Epithelial cell of esophagus (primary cell): ENCODE results near the gene CNIH1.

Experiments used
- DNase-seq: peaks from one replicate; pipeline ENCODE4 v3.0.0; 2010; ENCODE audit warnings: low read depth
- H3K4me3 ChIP-seq: 2 replicates; pipeline ENCODE4 v1.5.1; 2011; ENCODE audit warnings: mild to moderate bottlenecking, low read length, control low read depth
- CTCF ChIP-seq: IDR thresholded peaks from 2 replicates; pipeline ENCODE4 v1.5.1; 2011; ENCODE audit warnings: low read depth, mild to moderate bottlenecking, low read length, control low read depth, inconsistent platforms; ENCODE audit not compliant: insufficient read depth; ENCODE audit errors: missing control alignments

CNIH1 gene

GRCh38 chr14:54427871-54428270 is 13.3 kb downstream of the CNIH1 start:
- no peak for TF ChIP-seq CTCF
- DNase-seq, result no peak

GRCh38 chr14:54425537-54426274 is 15.5 kb downstream of the CNIH1 start:
- no peak for TF ChIP-seq CTCF
- DNase-seq, result no peak

More at GRCh38 chr14:54427871-54428270, 13.3 kb downstream of the CNIH1 start:
- no peak overlapping the region for H3K4me3 ChIP-seq

GRCh38 chr14:54425068-54425467 is 16.1 kb downstream of the CNIH1 start:
- no peak overlapping the region for H3K4me3 ChIP-seq
- TF ChIP-seq CTCF, result no peak
- DNase-seq, result no peak

More at GRCh38 chr14:54425537-54426274, 15.5 kb downstream of the CNIH1 start:
- no peak overlapping the region for H3K4me3 ChIP-seq

- DNase-seq, result no peak
- TF ChIP-seq CTCF, result no peak
- no peak overlapping the region for H3K4me3 ChIP-seq
Measured at GRCh38 chr14:54424479-54424901, 16.7 kb downstream of the CNIH1 start.

GRCh38 chr14:54423991-54424390 is 17.2 kb downstream of the CNIH1 start:
- no peak for TF ChIP-seq CTCF
- DNase-seq, result no peak

GRCh38 chr14:54420478-54421142 is 20.6 kb downstream of the CNIH1 start:
- peak; percentile 57 for DNase-seq
- peak; percentile 73 for TF ChIP-seq CTCF
- no peak overlapping the region for H3K4me3 ChIP-seq

More at GRCh38 chr14:54423991-54424390, 17.2 kb downstream of the CNIH1 start:
- H3K4me3 ChIP-seq, result no peak overlapping the region
